ENCODE results near the gene EHF. TPM values are rescaled to one million over a fixed set of nuclear protein-coding genes. Genes with fewer than 3 reads are reported as not detected.

Gene EHF
- total and polyA plus RNA-seq, 2 of the 8 experiments (the other 6 are each of a cell fraction or from before 2014, with no cell fraction given) = not detected

DNA sequence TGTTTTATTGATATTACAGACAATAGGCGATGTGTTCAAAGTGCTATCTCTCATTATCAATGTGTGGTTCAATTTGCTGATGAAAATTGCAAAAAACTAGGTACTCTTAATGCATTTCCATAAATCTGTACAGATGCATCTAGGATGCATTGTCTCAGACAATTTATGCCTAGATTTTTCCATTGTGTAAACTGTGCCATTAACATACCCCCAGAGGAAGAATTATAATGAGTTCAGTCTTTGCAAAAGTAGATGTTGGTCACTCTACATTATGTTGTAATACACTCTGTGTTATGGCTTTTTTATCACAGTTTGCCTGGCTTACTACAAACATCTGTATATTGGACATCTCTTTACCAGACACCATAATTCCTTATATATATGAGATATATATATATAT, 62.5 kb downstream of the EHF start:
- H3K4me2 ChIP-seq (ENCODE audit: insufficient read depth in 1 of 2, low read depth in 2 of 2, low read length in 2 of 2) = no peak overlapping the region
- H3K18ac ChIP-seq (ENCODE audit: extremely low read depth, low read length) = no peak overlapping the region
- H3K27me3 ChIP-seq (replicated peaks in 1 of 4; ENCODE audit: control insufficient read depth in 3 of 4, extremely low read depth in 1 of 4, insufficient read depth in 3 of 4, low read length in 3 of 4) = no peaks in the 10 kb centered on the region
- POLR2A ChIA-PET (ENCODE audit: partially characterized antibody) = no interaction called here
- H3K4me1 ChIP-seq (replicated peaks in 1 of 4; ENCODE audit: control insufficient read depth in 3 of 4, insufficient read depth in 4 of 4, low read length in 3 of 4) = peaks cover 0 to 5% (median 4%) of the 10 kb centered on the region in 4 experiments; a peak in 2 of 7 replicates
- no peak overlapping the region for H2BK12ac ChIP-seq (ENCODE audit: low read depth, low read length)
- no peaks in the 10 kb centered on the region for H3K9me3 ChIP-seq (ENCODE audit: insufficient read depth in 2 of 2, low read depth in 1 of 2, low read length in 1 of 2)
- H4K91ac ChIP-seq (replicated peaks; ENCODE audit: insufficient read length, low read length) = no peak overlapping the region
- no peak overlapping the region for H2AFZ ChIP-seq (ENCODE audit: low read length)
- H3K23me2 ChIP-seq (ENCODE audit: low read depth, low read length) = no peaks in the 10 kb centered on the region
- H3K4me3 ChIP-seq (ENCODE audit: extremely low read depth in 1 of 4, insufficient read depth in 2 of 4, low read depth in 3 of 4, low read length in 4 of 4) = no peak overlapping the region
- H3K79me2 ChIP-seq (ENCODE audit: control insufficient read depth in 1 of 2, insufficient read depth in 2 of 2, low read length in 2 of 2) = no peaks in the 10 kb centered on the region
- no peak overlapping the region for H2BK120ac ChIP-seq (replicated peaks; ENCODE audit: low read depth, low read length)
- H3K79me1 ChIP-seq (ENCODE audit: low read depth, low read length) = no peaks in the 10 kb centered on the region
- no peak for FAIRE-seq
- H2BK20ac ChIP-seq (ENCODE audit: low read length) = no peak overlapping the region
- H2AK5ac ChIP-seq (ENCODE audit: low read depth, low read length) = no peak overlapping the region
- H3K4ac ChIP-seq (replicated peaks; ENCODE audit: insufficient read length, low read depth, low read length) = no peak overlapping the region
- no peak overlapping the region for H2BK5ac ChIP-seq (ENCODE audit: low read depth, low read length)
- WGBS, 2 experiments (ENCODE audit: extremely low coverage in 1 of 2, insufficient coverage in 1 of 2, insufficient read length in 1 of 2, insufficient replicate concordance in 2 of 2, low coverage in 1 of 2, low lambda C conversion rate in 2 of 2, missing lambda C conversion rate in 1 of 2) = 95% methylated on average over 1 of the region's 1 CpG; no CpG with 5 or more reads in 1 of the 2 experiments
- no peak overlapping the region for H3K27ac ChIP-seq (ENCODE audit: low read depth, low read length)
- DNase-seq (ENCODE audit: low read depth in 1 of 2, low spot score in 2 of 2) = no peak
- H3K9ac ChIP-seq (replicated peaks in 1 of 4; ENCODE audit: extremely low read depth in 1 of 4, low read depth in 3 of 4, low read length in 3 of 4) = no peak overlapping the region
- H3K36me3 ChIP-seq (ENCODE audit: control insufficient read depth in 2 of 4, insufficient read depth in 4 of 4, low read length in 3 of 4) = no peaks in the 10 kb centered on the region
- no peak overlapping the region for H3K56ac ChIP-seq (replicated peaks; ENCODE audit: insufficient read length, low read depth, low read length)
- H2BK15ac ChIP-seq (ENCODE audit: low read length) = no peak overlapping the region
- no peak overlapping the region for H4K8ac ChIP-seq (ENCODE audit: extremely low read depth, insufficient read depth, low read length)
- H4K20me1 ChIP-seq (replicated peaks in 1 of 2; ENCODE audit: control insufficient read depth in 1 of 2, insufficient read depth in 2 of 2, low read length in 2 of 2) = no peaks in the 10 kb centered on the region
- no peak overlapping the region for H3K23ac ChIP-seq (ENCODE audit: insufficient read length)
- CTCF ChIA-PET (ENCODE audit: partially characterized antibody) = no interaction called here
- no peak overlapping the region for H4K5ac ChIP-seq (ENCODE audit: insufficient read length, low read depth, low read length)
- H3K14ac ChIP-seq (ENCODE audit: insufficient read length) = no peak overlapping the region
- TF ChIP-seq KDM1A (IDR thresholded peaks at IDR 0.05; ENCODE audit: borderline replicate concordance, low read length) (no peak), USF2 (IDR thresholded peaks at IDR 0.05; ENCODE audit: low read length) (no peak)
